IPS-15b (cell line): Measurements from ENCODE around the gene THRB.
"Not testable (repeated sequence)": the region's sequence is repeated elsewhere in the genome, so short reads cannot be mapped to it uniquely, and the experiment has no call there.

Source experiments
- H3K27me3 ChIP-seq: one replicate; pipeline ENCODE4 v1.6.1; 2013; ENCODE audit warnings: low read length; ENCODE audit not compliant: control insufficient read depth, insufficient read depth
- H3K36me3 ChIP-seq: one replicate; pipeline ENCODE4 v1.6.1; 2013; ENCODE audit warnings: low read length; ENCODE audit not compliant: control insufficient read depth, insufficient read depth
- H3K4me1 ChIP-seq: one replicate; pipeline ENCODE4 v1.6.1; 2013; ENCODE audit warnings: mild to moderate bottlenecking, low read length; ENCODE audit not compliant: control insufficient read depth, insufficient read depth
- H3K4me3 ChIP-seq: one replicate; pipeline ENCODE4 v1.5.1; 2013; ENCODE audit warnings: low read depth, low read length
- H3K9ac ChIP-seq: one replicate; pipeline ENCODE4 v1.6.1; 2013; ENCODE audit warnings: low read depth, mild to moderate bottlenecking, low read length
- H3K9me3 ChIP-seq: one replicate; pipeline ENCODE4 v1.6.1; 2013; ENCODE audit warnings: mild to moderate bottlenecking, low read length; ENCODE audit not compliant: control insufficient read depth, insufficient read depth

The THRB gene

DNA sequence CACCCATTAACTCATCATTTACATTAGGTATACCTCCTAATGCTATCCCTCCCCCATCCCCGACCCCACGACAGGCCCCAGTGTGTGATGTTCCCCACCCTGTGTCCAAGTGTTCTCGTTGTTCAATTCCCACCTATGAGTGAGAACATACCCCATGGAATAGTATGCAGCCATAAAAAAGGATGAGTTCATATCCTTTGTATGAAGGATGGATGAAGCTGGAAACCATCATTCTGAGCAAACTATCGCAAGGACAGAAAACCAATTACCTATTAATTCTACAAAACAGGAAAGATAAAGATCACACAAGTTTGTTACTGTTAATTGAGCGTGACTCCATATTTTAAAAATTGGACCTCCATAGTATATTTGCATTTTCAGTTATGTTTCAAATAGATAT lies 81.0 kb downstream of the THRB start:
- H3K36me3 ChIP-seq, H3K4me1 ChIP-seq, H3K9ac ChIP-seq, H3K27me3 ChIP-seq, H3K4me3 ChIP-seq, H3K9me3 ChIP-seq: not testable (repeated sequence)

- H3K4me3 ChIP-seq, result no peak overlapping the region
- no peaks in the 10 kb centered on the region for H3K36me3 ChIP-seq
- H3K9me3 ChIP-seq, result no peaks in the 10 kb centered on the region
- H3K27me3 ChIP-seq, result no peaks in the 10 kb centered on the region
- H3K4me1 ChIP-seq, result no peaks in the 10 kb centered on the region
- no peak overlapping the region for H3K9ac ChIP-seq
These were observed 83.8 kb downstream of the THRB start for GRCh38 chr3:24410860-24411259.

- H3K4me3 ChIP-seq, result no peak overlapping the region
These were observed 86.5 kb downstream of the THRB start for GRCh38 chr3:24407980-24408680.

GRCh38 chr3:24406900-24407299 lies 87.8 kb downstream of the THRB start:
- Histone ChIP-seq H3K36me3 (no peaks in the 10 kb centered on the region), H3K4me1 (no peaks in the 10 kb centered on the region), H3K9ac (no peak overlapping the region), H3K27me3 (no peaks in the 10 kb centered on the region), H3K4me3 (no peak overlapping the region), H3K9me3 (no peaks in the 10 kb centered on the region)

More at GRCh38 chr3:24407980-24408680, 86.5 kb downstream of the THRB start:
- Histone ChIP-seq H3K4me1 (no peaks in the 10 kb centered on the region), H3K27me3 (no peaks in the 10 kb centered on the region), H3K9me3 (no peaks in the 10 kb centered on the region), H3K9ac (no peak overlapping the region), H3K36me3 (no peaks in the 10 kb centered on the region)

- peaks cover 5% of the 10 kb centered on the region for H3K4me1 ChIP-seq
- no peaks in the 10 kb centered on the region for H3K36me3 ChIP-seq
- H3K4me3 ChIP-seq, result no peak overlapping the region
- no peaks in the 10 kb centered on the region for H3K9me3 ChIP-seq
- H3K9ac ChIP-seq, result no peak overlapping the region
- H3K27me3 ChIP-seq, result no peaks in the 10 kb centered on the region
These were observed 89.6 kb downstream of the THRB start for GRCh38 chr3:24405057-24405456.

- Histone ChIP-seq H3K36me3 (no peaks in the 10 kb centered on the region), H3K4me3 (no peak overlapping the region), H3K27me3 (no peaks in the 10 kb centered on the region), H3K4me1 (peaks cover 6% of the 10 kb centered on the region), H3K9ac (no peak overlapping the region), H3K9me3 (no peaks in the 10 kb centered on the region)
These were observed 92.9 kb downstream of the THRB start for GRCh38 chr3:24401811-24402185.

DNA sequence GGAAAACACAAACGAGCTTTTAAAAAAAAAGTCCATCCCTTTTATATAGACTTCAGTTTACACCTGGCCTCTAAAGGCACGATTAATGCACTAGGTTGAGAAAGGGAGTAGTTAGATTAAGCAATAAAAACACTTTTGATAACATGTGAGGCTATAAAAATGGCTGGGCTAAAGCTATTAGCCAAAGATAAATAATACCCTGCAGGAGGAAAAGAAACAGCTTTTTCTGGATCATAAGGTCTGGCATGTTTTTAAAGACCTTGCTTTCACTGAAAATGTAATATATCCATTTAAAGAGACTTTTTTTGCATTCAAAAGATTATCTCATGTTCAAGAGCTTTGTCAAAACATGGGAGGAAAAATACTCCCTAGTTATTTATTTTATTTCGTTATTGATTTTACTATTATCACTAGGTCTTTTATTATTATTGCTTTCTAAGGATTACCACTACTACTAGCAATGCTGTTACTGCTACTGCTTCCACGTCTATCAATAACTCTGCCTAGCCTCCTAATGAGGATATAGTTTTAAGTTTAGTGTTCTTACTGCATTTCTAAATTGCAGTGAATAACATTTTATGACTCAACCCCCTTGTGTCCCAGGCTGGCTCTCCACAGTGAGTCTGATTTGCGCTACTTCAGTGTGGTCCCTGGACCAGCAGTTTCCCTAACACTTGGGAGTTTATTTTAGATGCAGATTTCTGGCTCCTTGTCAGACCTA lies 93.4 kb downstream of the THRB start:
- no peak overlapping the region for H3K4me3 ChIP-seq
- H3K27me3 ChIP-seq, result no peaks in the 10 kb centered on the region
- H3K36me3 ChIP-seq, result no peaks in the 10 kb centered on the region
- H3K4me1 ChIP-seq, result peaks cover 8% of the 10 kb centered on the region
- no peak overlapping the region for H3K9ac ChIP-seq
- no peaks in the 10 kb centered on the region for H3K9me3 ChIP-seq

DNA sequence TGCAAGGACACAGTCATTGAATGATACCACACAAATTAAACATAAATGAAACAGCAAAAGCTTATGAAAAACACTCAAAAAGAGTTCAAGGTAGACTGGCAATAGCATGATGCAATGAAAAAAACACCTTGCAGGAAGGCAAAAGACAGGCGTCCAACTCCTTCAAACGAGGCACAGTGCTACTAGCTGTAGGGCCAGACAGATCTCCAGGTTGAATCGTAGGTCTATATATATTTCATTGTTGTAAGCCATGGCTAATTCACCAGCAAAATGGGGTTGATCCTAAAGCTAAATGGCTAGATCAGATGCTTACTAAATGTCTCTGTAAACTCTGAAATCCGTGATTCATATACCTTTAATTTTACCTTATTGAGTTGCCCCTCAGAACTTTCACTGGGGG lies 94.2 kb downstream of the THRB start:
- no peaks in the 10 kb centered on the region for H3K9me3 ChIP-seq
- no peak overlapping the region for H3K4me3 ChIP-seq
- H3K9ac ChIP-seq, result no peak overlapping the region
- H3K27me3 ChIP-seq, result peaks cover 2% of the 10 kb centered on the region
- no peaks in the 10 kb centered on the region for H3K36me3 ChIP-seq
- peaks cover 8% of the 10 kb centered on the region for H3K4me1 ChIP-seq

- H3K4me3 ChIP-seq, result no peak overlapping the region
- peaks cover 2% of the 10 kb centered on the region for H3K27me3 ChIP-seq
- H3K9me3 ChIP-seq, result no peaks in the 10 kb centered on the region
- peaks cover 8% of the 10 kb centered on the region for H3K4me1 ChIP-seq
- H3K9ac ChIP-seq, result no peak overlapping the region
- H3K36me3 ChIP-seq, result no peaks in the 10 kb centered on the region
These were observed 94.6 kb downstream of the THRB start for GRCh38 chr3:24400015-24400414.

DNA sequence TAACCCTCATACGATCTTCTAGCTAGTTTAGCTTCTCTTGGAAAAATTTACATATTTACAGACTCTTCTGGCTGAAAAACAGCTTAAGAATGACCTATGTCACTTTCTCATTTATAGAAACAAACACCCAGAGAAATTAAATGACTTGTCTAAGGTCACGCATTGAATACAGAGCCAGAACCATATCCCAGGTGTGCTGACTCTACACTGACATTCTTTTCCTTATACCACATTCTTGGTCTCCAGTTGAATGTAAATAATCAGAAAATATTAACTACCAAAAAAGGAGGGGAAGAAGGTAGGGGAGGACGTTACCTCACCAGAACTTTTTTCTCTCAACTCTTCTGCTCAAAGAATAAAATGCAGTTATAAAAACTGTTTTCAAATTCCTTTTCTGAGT lies 95.0 kb downstream of the THRB start:
- Histone ChIP-seq H3K4me3 (no peak overlapping the region), H3K9me3 (no peaks in the 10 kb centered on the region), H3K9ac (no peak overlapping the region), H3K4me1 (peaks cover 8% of the 10 kb centered on the region), H3K27me3 (peaks cover 2% of the 10 kb centered on the region), H3K36me3 (no peaks in the 10 kb centered on the region)

- not testable (repeated sequence) for H3K27me3 ChIP-seq, H3K4me1 ChIP-seq, H3K4me3 ChIP-seq, H3K36me3 ChIP-seq, H3K9me3 ChIP-seq, H3K9ac ChIP-seq
These were observed 95.9 kb downstream of the THRB start for GRCh38 chr3:24398712-24399111.

DNA sequence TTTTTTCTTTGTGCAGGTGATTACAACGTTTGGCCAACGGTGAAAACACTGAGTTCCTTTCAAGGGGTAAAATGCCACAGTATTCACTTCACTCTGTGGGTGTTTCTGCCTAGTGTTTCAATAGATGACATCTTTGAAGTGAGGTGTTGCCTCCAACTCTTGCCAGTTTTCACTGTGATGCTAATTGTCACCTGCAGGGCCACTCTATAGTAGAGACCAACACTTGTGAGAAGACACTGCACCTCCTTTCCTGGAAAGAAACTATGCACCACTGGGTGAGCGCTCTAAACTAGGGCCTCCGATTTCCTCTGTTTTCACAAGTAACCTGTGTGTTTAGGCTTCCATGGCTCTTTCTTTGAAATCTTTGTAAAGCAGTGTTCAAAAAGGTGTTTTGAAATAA lies 98.3 kb downstream of the THRB start:
- Histone ChIP-seq H3K36me3 (no peaks in the 10 kb centered on the region), H3K9ac (no peak overlapping the region), H3K4me3 (no peak overlapping the region), H3K4me1 (peaks cover 5% of the 10 kb centered on the region), H3K9me3 (no peaks in the 10 kb centered on the region), H3K27me3 (peaks cover 2% of the 10 kb centered on the region)
